Measurements from ENCODE around the gene NDUFA1. TPM values are rescaled to one million over a fixed set of nuclear protein-coding genes. Genes with fewer than 3 reads are reported as not detected.

The NDUFA1 gene
- total and polyA plus RNA-seq, 2 of the 13 experiments (the other 11 are each of a cell fraction or from before 2014, with no cell fraction given), result 150 to 167 TPM

DNA sequence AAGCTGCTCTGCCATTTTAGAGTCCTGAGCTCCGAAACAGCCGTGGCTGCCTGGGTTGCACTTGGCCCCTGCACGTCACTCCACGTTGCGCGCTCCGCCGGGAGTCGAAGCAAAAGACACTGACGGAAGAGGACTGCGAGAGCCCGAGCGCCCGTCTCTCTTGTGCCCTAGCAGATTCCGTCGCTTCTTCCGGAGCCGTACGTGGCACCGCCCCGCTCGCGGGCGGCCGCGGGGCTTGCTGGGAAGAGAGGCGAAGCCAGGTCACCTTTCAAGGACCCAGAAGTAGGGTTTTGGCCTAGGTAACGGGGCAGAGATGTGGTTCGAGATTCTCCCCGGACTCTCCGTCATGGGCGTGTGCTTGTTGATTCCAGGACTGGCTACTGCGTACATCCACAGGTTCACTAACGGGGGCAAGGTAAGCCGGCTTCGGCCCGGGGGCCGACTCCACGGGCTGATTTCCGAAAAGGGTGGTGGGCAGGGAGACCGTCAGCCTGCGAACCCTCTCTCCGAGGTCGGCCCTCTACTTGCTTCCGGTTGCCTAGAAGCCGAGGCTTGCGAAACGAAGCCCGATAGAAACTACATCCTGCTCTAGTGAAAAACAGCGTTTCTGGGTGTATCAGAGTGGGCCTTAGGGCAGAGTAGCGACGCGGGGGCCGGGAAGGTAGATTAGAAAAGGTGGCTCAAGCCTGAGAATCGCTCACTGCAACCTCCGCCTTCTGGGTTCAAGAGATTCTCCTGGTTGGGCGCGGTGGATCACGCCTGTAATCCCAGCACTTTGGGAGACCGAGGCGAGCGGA, at the start of gene NDUFA1, which contains the start of gene RNF113A (continued):
- peak; percentile 96 for TF ChIP-seq HNRNPLL (IDR thresholded peaks at IDR 0.05; ENCODE audit: low read depth, low read length, poor library complexity, severe bottlenecking)
- TF ChIP-seq, protein P1, sequence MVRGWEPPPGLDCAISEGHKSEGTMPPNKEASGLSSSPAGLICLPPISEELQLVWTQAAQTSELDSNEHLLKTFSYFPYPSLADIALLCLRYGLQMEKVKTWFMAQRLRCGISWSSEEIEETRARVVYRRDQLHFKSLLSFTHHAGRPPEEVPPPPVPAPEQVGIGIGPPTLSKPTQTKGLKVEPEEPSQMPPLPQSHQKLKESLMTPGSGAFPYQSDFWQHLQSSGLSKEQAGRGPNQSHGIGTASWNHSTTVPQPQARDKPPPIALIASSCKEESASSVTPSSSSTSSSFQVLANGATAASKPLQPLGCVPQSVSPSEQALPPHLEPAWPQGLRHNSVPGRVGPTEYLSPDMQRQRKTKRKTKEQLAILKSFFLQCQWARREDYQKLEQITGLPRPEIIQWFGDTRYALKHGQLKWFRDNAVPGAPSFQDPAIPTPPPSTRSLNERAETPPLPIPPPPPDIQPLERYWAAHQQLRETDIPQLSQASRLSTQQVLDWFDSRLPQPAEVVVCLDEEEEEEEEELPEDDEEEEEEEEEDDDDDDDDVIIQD (CRISPR knock-in tag; IDR thresholded peaks at IDR 0.05; ENCODE audit: low read depth), result no peak
- TF ChIP-seq, protein P2, sequence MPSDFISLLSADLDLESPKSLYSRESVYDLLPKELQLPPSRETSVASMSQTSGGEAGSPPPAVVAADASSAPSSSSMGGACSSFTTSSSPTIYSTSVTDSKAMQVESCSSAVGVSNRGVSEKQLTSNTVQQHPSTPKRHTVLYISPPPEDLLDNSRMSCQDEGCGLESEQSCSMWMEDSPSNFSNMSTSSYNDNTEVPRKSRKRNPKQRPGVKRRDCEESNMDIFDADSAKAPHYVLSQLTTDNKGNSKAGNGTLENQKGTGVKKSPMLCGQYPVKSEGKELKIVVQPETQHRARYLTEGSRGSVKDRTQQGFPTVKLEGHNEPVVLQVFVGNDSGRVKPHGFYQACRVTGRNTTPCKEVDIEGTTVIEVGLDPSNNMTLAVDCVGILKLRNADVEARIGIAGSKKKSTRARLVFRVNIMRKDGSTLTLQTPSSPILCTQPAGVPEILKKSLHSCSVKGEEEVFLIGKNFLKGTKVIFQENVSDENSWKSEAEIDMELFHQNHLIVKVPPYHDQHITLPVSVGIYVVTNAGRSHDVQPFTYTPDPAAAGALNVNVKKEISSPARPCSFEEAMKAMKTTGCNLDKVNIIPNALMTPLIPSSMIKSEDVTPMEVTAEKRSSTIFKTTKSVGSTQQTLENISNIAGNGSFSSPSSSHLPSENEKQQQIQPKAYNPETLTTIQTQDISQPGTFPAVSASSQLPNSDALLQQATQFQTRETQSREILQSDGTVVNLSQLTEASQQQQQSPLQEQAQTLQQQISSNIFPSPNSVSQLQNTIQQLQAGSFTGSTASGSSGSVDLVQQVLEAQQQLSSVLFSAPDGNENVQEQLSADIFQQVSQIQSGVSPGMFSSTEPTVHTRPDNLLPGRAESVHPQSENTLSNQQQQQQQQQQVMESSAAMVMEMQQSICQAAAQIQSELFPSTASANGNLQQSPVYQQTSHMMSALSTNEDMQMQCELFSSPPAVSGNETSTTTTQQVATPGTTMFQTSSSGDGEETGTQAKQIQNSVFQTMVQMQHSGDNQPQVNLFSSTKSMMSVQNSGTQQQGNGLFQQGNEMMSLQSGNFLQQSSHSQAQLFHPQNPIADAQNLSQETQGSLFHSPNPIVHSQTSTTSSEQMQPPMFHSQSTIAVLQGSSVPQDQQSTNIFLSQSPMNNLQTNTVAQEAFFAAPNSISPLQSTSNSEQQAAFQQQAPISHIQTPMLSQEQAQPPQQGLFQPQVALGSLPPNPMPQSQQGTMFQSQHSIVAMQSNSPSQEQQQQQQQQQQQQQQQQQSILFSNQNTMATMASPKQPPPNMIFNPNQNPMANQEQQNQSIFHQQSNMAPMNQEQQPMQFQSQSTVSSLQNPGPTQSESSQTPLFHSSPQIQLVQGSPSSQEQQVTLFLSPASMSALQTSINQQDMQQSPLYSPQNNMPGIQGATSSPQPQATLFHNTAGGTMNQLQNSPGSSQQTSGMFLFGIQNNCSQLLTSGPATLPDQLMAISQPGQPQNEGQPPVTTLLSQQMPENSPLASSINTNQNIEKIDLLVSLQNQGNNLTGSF (CRISPR knock-in tag; IDR thresholded peaks at IDR 0.05), result no peak
- 0 out of 2 replicates have a peak, but pooled peaks have one; percentile 27 for TF ChIP-seq ARNTL (CRISPR knock-in tag; IDR thresholded peaks at IDR 0.05)
- TF ChIP-seq, protein P3, sequence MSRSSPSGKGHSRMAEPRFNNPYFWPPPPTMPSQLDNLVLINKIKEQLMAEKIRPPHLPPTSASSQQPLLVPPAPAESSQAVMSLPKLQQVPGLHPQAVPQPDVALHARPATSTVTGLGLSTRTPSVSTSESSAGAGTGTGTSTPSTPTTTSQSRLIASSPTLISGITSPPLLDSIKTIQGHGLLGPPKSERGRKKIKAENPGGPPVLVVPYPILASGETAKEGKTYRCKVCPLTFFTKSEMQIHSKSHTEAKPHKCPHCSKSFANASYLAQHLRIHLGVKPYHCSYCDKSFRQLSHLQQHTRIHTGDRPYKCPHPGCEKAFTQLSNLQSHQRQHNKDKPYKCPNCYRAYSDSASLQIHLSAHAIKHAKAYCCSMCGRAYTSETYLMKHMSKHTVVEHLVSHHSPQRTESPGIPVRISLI (CRISPR knock-in tag; IDR thresholded peaks at IDR 0.05; ENCODE audit: borderline replicate concordance), result no peak
- TF ChIP-seq GATAD1 (CRISPR knock-in tag; IDR thresholded peaks at IDR 0.05), result peak; percentile 88
- TF ChIP-seq ZNF761 (CRISPR knock-in tag; conservative IDR thresholded peaks at IDR 0.05), result no peak
- TF ChIP-seq, protein P4, sequence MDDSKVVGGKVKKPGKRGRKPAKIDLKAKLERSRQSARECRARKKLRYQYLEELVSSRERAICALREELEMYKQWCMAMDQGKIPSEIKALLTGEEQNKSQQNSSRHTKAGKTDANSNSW (CRISPR knock-in tag; IDR thresholded peaks at IDR 0.05; ENCODE audit: borderline replicate concordance), result no peak
- no peak for TF ChIP-seq RELA (CRISPR knock-in tag; IDR thresholded peaks at IDR 0.05)
- TF ChIP-seq ZNF33A (CRISPR knock-in tag; IDR thresholded peaks at IDR 0.05; ENCODE audit: borderline replicate concordance), result no peak
- TF ChIP-seq SATB2 (CRISPR knock-in tag; IDR thresholded peaks at IDR 0.05), result no peak
- TF ChIP-seq PCBP1 (IDR thresholded peaks at IDR 0.05; ENCODE audit: borderline replicate concordance, low read depth, low read length), result 0 out of 2 replicates have a peak, but pooled peaks have one; percentile 23
- TF ChIP-seq CENPX (CRISPR knock-in tag; IDR thresholded peaks at IDR 0.05), result no peak
- TF ChIP-seq LCORL (IDR thresholded peaks at IDR 0.05), result no peak
- no peak for TF ChIP-seq LCORL (CRISPR knock-in tag; IDR thresholded peaks at IDR 0.05)
- no peak for TF ChIP-seq ZNF891 (CRISPR knock-in tag; IDR thresholded peaks at IDR 0.05)
- no peak for TF ChIP-seq MBD4 (IDR thresholded peaks at IDR 0.05; ENCODE audit: borderline replicate concordance, low read length)
- TF ChIP-seq ZFP36L1 (CRISPR knock-in tag; IDR thresholded peaks at IDR 0.05), result no peak
- TF ChIP-seq, protein P5, sequence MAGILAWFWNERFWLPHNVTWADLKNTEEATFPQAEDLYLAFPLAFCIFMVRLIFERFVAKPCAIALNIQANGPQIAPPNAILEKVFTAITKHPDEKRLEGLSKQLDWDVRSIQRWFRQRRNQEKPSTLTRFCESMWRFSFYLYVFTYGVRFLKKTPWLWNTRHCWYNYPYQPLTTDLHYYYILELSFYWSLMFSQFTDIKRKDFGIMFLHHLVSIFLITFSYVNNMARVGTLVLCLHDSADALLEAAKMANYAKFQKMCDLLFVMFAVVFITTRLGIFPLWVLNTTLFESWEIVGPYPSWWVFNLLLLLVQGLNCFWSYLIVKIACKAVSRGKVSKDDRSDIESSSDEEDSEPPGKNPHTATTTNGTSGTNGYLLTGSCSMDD (CRISPR knock-in tag; IDR thresholded peaks at IDR 0.05), result no peak
- peak; percentile 56; the same call in 1 of the 2 replicates for TF ChIP-seq FOXJ3 (CRISPR knock-in tag; IDR thresholded peaks at IDR 0.05; ENCODE audit: borderline replicate concordance)
- peak; percentile 54; the same call in 1 of the 2 replicates for TF ChIP-seq NFKB2 (CRISPR knock-in tag; IDR thresholded peaks at IDR 0.05; ENCODE audit: borderline replicate concordance)

Data from HepG2 (cell line).